GM23338 (cell line): ENCODE data around the gene USP7.

Experiments used
- EZH2phosphoT487 ChIP-seq: fragments of 200-600 bp; sonication (generic); IDR thresholded peaks from one replicate; pipeline ENCODE4 v1.8.1; 2018; ENCODE audit warnings: antibody characterized with exemption; ENCODE audit not compliant: unreplicated experiment
- STAT1 ChIP-seq: IDR thresholded peaks from one replicate; pipeline ENCODE4 v1.6.1; 2016; ENCODE audit warnings: antibody characterized with exemption; ENCODE audit not compliant: unreplicated experiment
- TF ChIP-seq, protein P1 (sequence below): IDR thresholded peaks from 2 replicates; pipeline ENCODE4 v1.6.1; 2016; ENCODE audit warnings: antibody characterized with exemption
- TF ChIP-seq, protein P2 (sequence below), 2 experiments: fragments of 200-600 bp in 1 of 2; sonication (generic) in 1 of 2; conservative IDR thresholded peaks; 2 replicates each; pipeline versions ENCODE4 v1.5.1 to v1.6.1; 2016 to 2017; ENCODE audit warnings: antibody characterized with exemption in 2 of 2, low read depth in 2 of 2, mild to moderate bottlenecking in 2 of 2, moderate library complexity in 1 of 2

DNA sequence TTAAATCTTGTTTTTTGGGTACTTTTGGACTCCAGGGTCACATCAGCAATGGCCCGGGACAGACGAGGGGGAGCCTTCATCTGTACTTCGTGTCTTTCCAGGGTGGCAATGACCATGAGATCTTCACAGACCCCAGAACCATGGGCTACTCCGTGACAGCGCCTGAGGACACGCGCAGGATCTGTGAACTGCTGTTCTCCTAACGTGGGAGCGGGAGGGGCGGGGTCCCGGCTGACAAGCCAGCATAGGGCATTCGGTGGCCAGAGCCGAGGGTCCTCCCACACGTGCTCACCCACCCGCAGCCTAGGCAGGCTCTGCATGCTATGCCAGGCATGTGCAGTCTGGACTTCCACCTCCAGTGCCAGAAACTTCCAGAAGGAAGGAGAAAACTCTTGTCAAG is 116.1 kb downstream of the USP7 start:
- TF ChIP-seq, protein P1, sequence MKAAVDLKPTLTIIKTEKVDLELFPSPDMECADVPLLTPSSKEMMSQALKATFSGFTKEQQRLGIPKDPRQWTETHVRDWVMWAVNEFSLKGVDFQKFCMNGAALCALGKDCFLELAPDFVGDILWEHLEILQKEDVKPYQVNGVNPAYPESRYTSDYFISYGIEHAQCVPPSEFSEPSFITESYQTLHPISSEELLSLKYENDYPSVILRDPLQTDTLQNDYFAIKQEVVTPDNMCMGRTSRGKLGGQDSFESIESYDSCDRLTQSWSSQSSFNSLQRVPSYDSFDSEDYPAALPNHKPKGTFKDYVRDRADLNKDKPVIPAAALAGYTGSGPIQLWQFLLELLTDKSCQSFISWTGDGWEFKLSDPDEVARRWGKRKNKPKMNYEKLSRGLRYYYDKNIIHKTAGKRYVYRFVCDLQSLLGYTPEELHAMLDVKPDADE: no peak
- TF ChIP-seq, protein P2, sequence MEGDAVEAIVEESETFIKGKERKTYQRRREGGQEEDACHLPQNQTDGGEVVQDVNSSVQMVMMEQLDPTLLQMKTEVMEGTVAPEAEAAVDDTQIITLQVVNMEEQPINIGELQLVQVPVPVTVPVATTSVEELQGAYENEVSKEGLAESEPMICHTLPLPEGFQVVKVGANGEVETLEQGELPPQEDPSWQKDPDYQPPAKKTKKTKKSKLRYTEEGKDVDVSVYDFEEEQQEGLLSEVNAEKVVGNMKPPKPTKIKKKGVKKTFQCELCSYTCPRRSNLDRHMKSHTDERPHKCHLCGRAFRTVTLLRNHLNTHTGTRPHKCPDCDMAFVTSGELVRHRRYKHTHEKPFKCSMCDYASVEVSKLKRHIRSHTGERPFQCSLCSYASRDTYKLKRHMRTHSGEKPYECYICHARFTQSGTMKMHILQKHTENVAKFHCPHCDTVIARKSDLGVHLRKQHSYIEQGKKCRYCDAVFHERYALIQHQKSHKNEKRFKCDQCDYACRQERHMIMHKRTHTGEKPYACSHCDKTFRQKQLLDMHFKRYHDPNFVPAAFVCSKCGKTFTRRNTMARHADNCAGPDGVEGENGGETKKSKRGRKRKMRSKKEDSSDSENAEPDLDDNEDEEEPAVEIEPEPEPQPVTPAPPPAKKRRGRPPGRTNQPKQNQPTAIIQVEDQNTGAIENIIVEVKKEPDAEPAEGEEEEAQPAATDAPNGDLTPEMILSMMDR (conservative IDR thresholded peaks at IDR 0.05; ENCODE audit: low read depth in 2 of 2): no peak
- TF ChIP-seq EZH2phosphoT487 (no peak), STAT1 (no peak)
